HepG2 (cell line): Measurements from ENCODE around the gene PLOD3. TPM values are rescaled to one million over a fixed set of nuclear protein-coding genes. Genes with fewer than 3 reads are reported as not detected.

Experiments used
- ATAC-seq: fragments of 200-7000 bp; cut with Tn5 transposase; 3 replicates; pipeline ENCODE4 v1.9.1; 2020; ENCODE audit warnings: mild to moderate bottlenecking, moderate library complexity
- BruUV-seq: library from RNA; stranded (reverse); fragments of 400-500 nt; replicated peaks from 2 replicates; lab custom pipeline; 2021; lab: Mats Ljungman, UMichigan
- CTCF ChIA-PET: fragments of 300-600 bp; formaldehyde crosslinking; extraction: SDS; loops from one replicate; lab custom pipeline; 2021; ENCODE audit warnings: low total read pairs, inconsistent platforms, low intra/inter-chr PET ratio; lab: Yijun Ruan, JAX
- POLR2A ChIA-PET: fragments of 350-600 bp; sonication (Branson Sonifier 250); formaldehyde crosslinking; loops from one replicate; lab custom pipeline; 2020; ENCODE audit warnings: antibody characterized with exemption, inconsistent platforms; lab: Yijun Ruan, JAX
- DNase-seq: peaks from one replicate; pipeline ENCODE4 v3.0.0-alpha.2; 2015; ENCODE audit warnings: low spot score
- FAIRE-seq: peaks from 3 replicates; lab custom pipeline; 2011; peaks lifted over from hg19 to GRCh38; lab: Jason Lieb, UNC
- H2AFZ ChIP-seq: one replicate; pipeline ENCODE4 v1.6.1; 2011; ENCODE audit warnings: low read length, inconsistent platforms
- H3K27ac ChIP-seq: fragments of 300-600 bp; 3 replicates; pipeline ENCODE4 v1.8.0; 2011; ENCODE audit warnings: mixed run types, mild to moderate bottlenecking, mixed read lengths, low read length, inconsistent platforms; ENCODE audit not compliant: insufficient read depth; ENCODE audit errors: extremely low read length
- H3K27me3 ChIP-seq, 2 experiments: fragments of 200-600 bp in 1 of 2; 2 replicates in 1 of 2; 3 replicates in 1 of 2; pipeline versions ENCODE4 v1.6.0 to v1.8.0; 2011; ENCODE audit warnings: low read length in 2 of 2, mild to moderate bottlenecking in 2 of 2, moderate library complexity in 2 of 2, inconsistent platforms in 1 of 2; ENCODE audit not compliant: insufficient read depth in 2 of 2, control insufficient read depth in 1 of 2
- H3K36me3 ChIP-seq, 2 experiments: fragments of 200-600 bp in 1 of 2; replicated peaks in 1 of 2; 2 replicates in 1 of 2; 3 replicates in 1 of 2; pipeline versions ENCODE4 v1.5.1 to v1.8.0; 2011; ENCODE audit warnings: low read length in 2 of 2, inconsistent platforms in 1 of 2; ENCODE audit not compliant: insufficient read depth in 2 of 2, control insufficient read depth in 1 of 2
- H3K4me1 ChIP-seq: 2 replicates; pipeline ENCODE4 v1.5.1; 2012; ENCODE audit warnings: low read length, inconsistent platforms; ENCODE audit not compliant: insufficient read depth
- H3K4me2 ChIP-seq: 2 replicates; pipeline ENCODE4 v1.6.0; 2011; ENCODE audit warnings: low read depth, low read length, inconsistent platforms
- H3K4me3 ChIP-seq, 3 experiments: fragments of 200-600 bp in 1 of 3; sonication (generic), shearing (Covaris generic) in 1 of 3; replicated peaks in 1 of 3; 2 replicates each; pipeline ENCODE4 v1.5.1; 2011 to 2016; ENCODE audit warnings: low read length in 3 of 3, inconsistent platforms in 2 of 3, low read depth in 2 of 3, mild to moderate bottlenecking in 2 of 3, control low read depth in 1 of 3, mixed read lengths in 1 of 3; ENCODE audit not compliant: insufficient read depth in 1 of 3
- H3K79me2 ChIP-seq: one replicate; pipeline ENCODE4 v1.6.1; 2011; ENCODE audit warnings: low read length, inconsistent platforms; ENCODE audit not compliant: insufficient read depth
- H3K9ac ChIP-seq: 2 replicates; pipeline ENCODE4 v1.6.0; 2011; ENCODE audit warnings: mild to moderate bottlenecking, low read depth, low read length, inconsistent platforms; ENCODE audit not compliant: insufficient read depth
- H3K9me3 ChIP-seq: 2 replicates; pipeline ENCODE4 v1.5.1; 2012; ENCODE audit warnings: mild to moderate bottlenecking, low read length
- H4K20me1 ChIP-seq: 2 replicates; pipeline ENCODE4 v1.6.0; 2011; ENCODE audit warnings: inconsistent platforms, mild to moderate bottlenecking, low read length, moderate library complexity; ENCODE audit not compliant: insufficient read depth
- ARNTL ChIP-seq: sonication (generic); formaldehyde crosslinking; IDR thresholded peaks from 2 replicates; pipeline ENCODE4 v1.4.0; 2020; ENCODE audit warnings: mild to moderate bottlenecking, missing genetic modification reagents
- BCL6 ChIP-seq: IDR thresholded peaks from 2 replicates; pipeline ENCODE4 v1.6.1; 2016; ENCODE audit warnings: missing genetic modification reagents, missing compliant biosample characterization
- HES4 ChIP-seq: sonication (generic); formaldehyde crosslinking; IDR thresholded peaks from 2 replicates; pipeline ENCODE4 v1.9.0; 2021; ENCODE audit warnings: mild to moderate bottlenecking, missing genetic modification reagents, borderline replicate concordance
- KDM5B ChIP-seq: sonication (generic); formaldehyde crosslinking; IDR thresholded peaks from 2 replicates; pipeline ENCODE4 v1.4.0; 2020; ENCODE audit warnings: missing genetic modification reagents, mild to moderate bottlenecking, borderline replicate concordance
- NFE2 ChIP-seq: sonication (generic); formaldehyde crosslinking; IDR thresholded peaks from 2 replicates; pipeline ENCODE4 v1.4.0; 2020; ENCODE audit warnings: missing genetic modification reagents
- POLR2A ChIP-seq, 2 experiments: IDR thresholded peaks; 2 replicates each; pipeline ENCODE4 v1.6.1; 2011; ENCODE audit warnings: low read depth in 2 of 2, low read length in 2 of 2, mild to moderate bottlenecking in 1 of 2, moderate library complexity in 1 of 2; ENCODE audit not compliant: insufficient read depth in 1 of 2
- PRDM4 ChIP-seq: sonication (generic); formaldehyde crosslinking; IDR thresholded peaks from 2 replicates; pipeline ENCODE4 v1.9.0; 2021; ENCODE audit warnings: missing genetic modification reagents, borderline replicate concordance
- SOX6 ChIP-seq, 2 experiments: fragments of 450-650 bp in 1 of 2; sonication (generic) in 1 of 2; formaldehyde crosslinking in 1 of 2; IDR thresholded peaks; 2 replicates each; pipeline versions ENCODE4 v1.4.0 to v1.6.1; 2017 to 2020; ENCODE audit warnings: antibody characterized with exemption in 1 of 2, mild to moderate bottlenecking in 1 of 2, missing genetic modification reagents in 1 of 2
- TEAD2 ChIP-seq: sonication (generic); formaldehyde crosslinking; IDR thresholded peaks from 2 replicates; pipeline ENCODE4 v1.9.0; 2021; ENCODE audit warnings: missing genetic modification reagents
- ZNF232 ChIP-seq: sonication (generic); formaldehyde crosslinking; IDR thresholded peaks from 2 replicates; pipeline ENCODE4 v1.4.0; 2020; ENCODE audit warnings: missing genetic modification reagents, borderline replicate concordance
- ZNF468 ChIP-seq: sonication (generic); formaldehyde crosslinking; IDR thresholded peaks from 2 replicates; pipeline ENCODE4 v1.8.0; 2022; ENCODE audit warnings: mild to moderate bottlenecking, moderate library complexity, missing genetic modification reagents
- ZNF501 ChIP-seq: sonication (generic); formaldehyde crosslinking; IDR thresholded peaks from 2 replicates; pipeline ENCODE4 v1.5.1; 2020; ENCODE audit warnings: mild to moderate bottlenecking, moderate library complexity, missing genetic modification reagents
- WGBS: methylation state at CpG from one replicate; pipeline ENCODE4 v1.1.6; 2017; ENCODE audit warnings: low lambda C conversion rate; 5-methylcytosine and 5-hydroxymethylcytosine counted together
- in situ Hi-C: cut with HindIII; loops from 2 replicates; pipeline ENCODE4 v1.10.0; 2017; ENCODE audit warnings: low pct_unique_long_range_greater_than_20kb; ENCODE audit not compliant: extremely low pct_ligation_motif_present
- intact Hi-C: fragments of 100-400 bp; cut with micrococcal nuclease; formaldehyde crosslinking; loops from one replicate; pipeline ENCODE4 v1.10.0; 2022; ENCODE audit not compliant: unreplicated experiment
- polyA plus RNA-seq, 8 experiments: library from polyadenylated mRNA; depleted of rRNA in 3 of 8; stranded (reverse) in 7 of 8; unstranded in 1 of 8; fragments of >200 nt; fragmentation: Illumina TruSeq in 4 of 8; extraction: Trizol in 4 of 8; gene quantifications; 2 replicates each; pipeline versions ENCODE4 v1.2.1 to v1.2.3, GENCODE V29; 2011 to 2016; ENCODE audit warnings: low read depth in 4 of 8, missing spikeins in 1 of 8, mixed read lengths in 1 of 8; ENCODE audit not compliant: insufficient read depth in 1 of 8
- total RNA-seq, 5 experiments: library from RNA; depleted of rRNA; stranded (reverse); fragments of >200 nt; fragmentation: Illumina TruSeq; extraction: Trizol; gene quantifications; 2 replicates each; pipeline ENCODE4 v1.2.3, GENCODE V29; 2016; ENCODE audit warnings: low read depth in 1 of 5
- TF ChIP-seq, protein P1 (sequence below): sonication (generic); formaldehyde crosslinking; conservative IDR thresholded peaks from 2 replicates; pipeline ENCODE4 v1.4.0; 2020; ENCODE audit warnings: missing genetic modification reagents

The PLOD3 gene
- total and polyA plus RNA-seq, 2 of the 13 experiments (the other 11 are each of a cell fraction or from before 2014, with no cell fraction given) = 65.8 to 67.4 TPM

GRCh38 chr7:101255796-101256195, 38.4 kb upstream of the PLOD3 start:
- Histone ChIP-seq H3K4me1 (peaks cover 19% of the 10 kb centered on the region), H3K27me3 (no peaks in the 10 kb centered on the region; a peak in 2 of 5 replicates), H3K27ac (no peak overlapping the region), H2AFZ (no peak overlapping the region), H4K20me1 (peaks cover 3% of the 10 kb centered on the region; the same call in 1 of the 2 replicates), H3K36me3 (no peaks in the 10 kb centered on the region), H3K9me3 (no peaks in the 10 kb centered on the region), H3K9ac (no peak overlapping the region), H3K4me3 (no peak overlapping the region), H3K4me2 (no peak overlapping the region), H3K79me2 (peaks cover 11% of the 10 kb centered on the region)
- ChIA-PET POLR2A (interaction anchor here (1.0 kb wide), 1 partner anchor 38 kb away, joined by 3 read pairs; the partner anchor contains the start of genes PLOD3 and ZNHIT1), CTCF (no interaction called here)
- BruUV-seq = no TSS peak
- in situ Hi-C loops = no loop called here
- no peak for ATAC-seq
- 3% methylated on average over 4 of the region's 4 CpGs for WGBS
- intact Hi-C loops = no loop called here
- FAIRE-seq = no peak
- TF ChIP-seq POLR2A (IDR thresholded peaks at IDR 0.05; ENCODE audit: insufficient read depth in 1 of 2, low read depth in 2 of 2, low read length in 2 of 2) (no peak), ZNF501 (CRISPR knock-in tag) (no peak), NFE2 (CRISPR knock-in tag) (no peak), ZNF232 (CRISPR knock-in tag) (no peak), BCL6 (CRISPR knock-in tag) (no peak), TEAD2 (CRISPR knock-in tag) (no peak), ARNTL (CRISPR knock-in tag) (no peak), KDM5B (no peak), HES4 (CRISPR knock-in tag) (no peak), SOX6 (IDR thresholded peaks at IDR 0.05) (no peak), SOX6 (CRISPR knock-in tag; IDR thresholded peaks at IDR 0.05) (no peak), PRDM4 (CRISPR knock-in tag) (no peak), ZNF468 (CRISPR knock-in tag) (no peak)
- TF ChIP-seq, protein P1, sequence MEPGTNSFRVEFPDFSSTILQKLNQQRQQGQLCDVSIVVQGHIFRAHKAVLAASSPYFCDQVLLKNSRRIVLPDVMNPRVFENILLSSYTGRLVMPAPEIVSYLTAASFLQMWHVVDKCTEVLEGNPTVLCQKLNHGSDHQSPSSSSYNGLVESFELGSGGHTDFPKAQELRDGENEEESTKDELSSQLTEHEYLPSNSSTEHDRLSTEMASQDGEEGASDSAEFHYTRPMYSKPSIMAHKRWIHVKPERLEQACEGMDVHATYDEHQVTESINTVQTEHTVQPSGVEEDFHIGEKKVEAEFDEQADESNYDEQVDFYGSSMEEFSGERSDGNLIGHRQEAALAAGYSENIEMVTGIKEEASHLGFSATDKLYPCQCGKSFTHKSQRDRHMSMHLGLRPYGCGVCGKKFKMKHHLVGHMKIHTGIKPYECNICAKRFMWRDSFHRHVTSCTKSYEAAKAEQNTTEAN (CRISPR knock-in tag) = no peak
- no peak for DNase-seq
